H9 (cell line): ENCODE results near the gene CLEC1A. TPM values are rescaled to one million over a fixed set of nuclear protein-coding genes. Genes with fewer than 3 reads are reported as not detected.
"Not testable (repeated sequence)": the region's sequence is repeated elsewhere in the genome, so short reads cannot be mapped to it uniquely, and the experiment has no call there.

Experiments
- DNase-seq: peaks from one replicate; pipeline ENCODE4 v3.0.0-alpha.2; 2017
- H2AFZ ChIP-seq: one replicate; pipeline ENCODE4 v1.6.1; 2013; ENCODE audit warnings: mild to moderate bottlenecking, low read length, control low read depth, moderate library complexity
- H2AK5ac ChIP-seq: 2 replicates; pipeline ENCODE4 v1.6.1; 2013; ENCODE audit warnings: low read length, control low read depth, mixed read lengths; ENCODE audit not compliant: insufficient read length
- H2BK120ac ChIP-seq: one replicate; pipeline ENCODE4 v1.6.1; 2013; ENCODE audit warnings: low read depth, mild to moderate bottlenecking, low read length, control low read depth, inconsistent platforms; ENCODE audit not compliant: poor library complexity, severe bottlenecking
- H2BK12ac ChIP-seq: 2 replicates; pipeline ENCODE4 v1.6.1; 2013; ENCODE audit warnings: low read length, control low read depth, mixed read lengths, low read depth; ENCODE audit not compliant: insufficient read length
- H2BK15ac ChIP-seq: 2 replicates; pipeline ENCODE4 v1.6.1; 2013; ENCODE audit warnings: low read depth, low read length, control low read depth
- H2BK20ac ChIP-seq: one replicate; pipeline ENCODE4 v1.6.1; 2013; ENCODE audit warnings: low read depth, mild to moderate bottlenecking, low read length, control low read depth, inconsistent platforms; ENCODE audit not compliant: poor library complexity, severe bottlenecking
- H2BK5ac ChIP-seq: 2 replicates; pipeline ENCODE4 v1.6.1; 2013; ENCODE audit warnings: low read length, control low read depth, mixed read lengths; ENCODE audit not compliant: insufficient read length
- H3K14ac ChIP-seq: 2 replicates; pipeline ENCODE4 v1.6.1; 2013; ENCODE audit warnings: low read length, control low read depth; ENCODE audit not compliant: insufficient read depth
- H3K18ac ChIP-seq: 2 replicates; pipeline ENCODE4 v1.6.1; 2013; ENCODE audit warnings: low read depth, mild to moderate bottlenecking, mixed read lengths, low read length, control low read depth; ENCODE audit not compliant: insufficient read length
- H3K23ac ChIP-seq: 2 replicates; pipeline ENCODE4 v1.6.1; 2013; ENCODE audit warnings: low read length, control low read depth, mixed read lengths, low read depth; ENCODE audit not compliant: insufficient read length
- H3K23me2 ChIP-seq: 2 replicates; pipeline ENCODE4 v1.6.1; 2013; ENCODE audit warnings: low read depth, mild to moderate bottlenecking, mixed read lengths, low read length, control low read depth; ENCODE audit not compliant: insufficient read length, poor library complexity, severe bottlenecking
- H3K27ac ChIP-seq: 2 replicates; pipeline ENCODE4 v1.5.1; 2013; ENCODE audit warnings: low read length, control low read depth, mixed read lengths, low read depth; ENCODE audit not compliant: insufficient read length
- H3K27me3 ChIP-seq: 2 replicates; pipeline ENCODE4 v1.6.1; 2013; ENCODE audit warnings: low read length, control low read depth, inconsistent platforms; ENCODE audit not compliant: insufficient read depth
- H3K4ac ChIP-seq: 2 replicates; pipeline ENCODE4 v1.6.1; 2013; ENCODE audit warnings: low read depth, mild to moderate bottlenecking, control low read depth, inconsistent platforms, low read length, moderate library complexity
- H3K4me1 ChIP-seq: 2 replicates; pipeline ENCODE4 v1.6.1; 2013; ENCODE audit warnings: low read length, control low read depth, inconsistent platforms; ENCODE audit not compliant: insufficient read depth
- H3K4me2 ChIP-seq: 2 replicates; pipeline ENCODE4 v1.6.1; 2013; ENCODE audit warnings: low read length, control low read depth, mixed read lengths; ENCODE audit not compliant: insufficient read length, insufficient read depth
- H3K56ac ChIP-seq: 2 replicates; pipeline ENCODE4 v1.6.1; 2013; ENCODE audit warnings: low read depth, mild to moderate bottlenecking, mixed read lengths, low read length, control low read depth; ENCODE audit not compliant: insufficient read length
- H3K79me1 ChIP-seq: 2 replicates; pipeline ENCODE4 v1.6.1; 2013; ENCODE audit warnings: low read depth, mild to moderate bottlenecking, moderate library complexity, low read length, control low read depth, inconsistent platforms; ENCODE audit not compliant: insufficient read depth, poor library complexity, severe bottlenecking
- H3K79me2 ChIP-seq: 2 replicates; pipeline ENCODE4 v1.6.1; 2013; ENCODE audit warnings: low read length, control low read depth, inconsistent platforms; ENCODE audit not compliant: insufficient read depth
- H3K9ac ChIP-seq: 2 replicates; pipeline ENCODE4 v1.6.1; 2013; ENCODE audit warnings: low read length, control low read depth, mixed read lengths; ENCODE audit not compliant: insufficient read length; ENCODE audit errors: extremely low read depth
- H3K9me3 ChIP-seq: one replicate; pipeline ENCODE4 v1.6.1; 2013; ENCODE audit warnings: low read depth, low read length, inconsistent platforms; ENCODE audit not compliant: control insufficient read depth
- H3T11ph ChIP-seq: one replicate; pipeline ENCODE4 v1.6.1; 2013; ENCODE audit warnings: mild to moderate bottlenecking, low read length, control low read depth, inconsistent platforms
- H4K20me1 ChIP-seq: one replicate; pipeline ENCODE4 v1.6.1; 2013; ENCODE audit not compliant: control insufficient read depth, insufficient read length, insufficient read depth
- H4K5ac ChIP-seq: 2 replicates; pipeline ENCODE4 v1.6.1; 2013; ENCODE audit warnings: low read depth, mild to moderate bottlenecking, mixed read lengths, low read length, control low read depth; ENCODE audit not compliant: insufficient read length
- H4K8ac ChIP-seq: replicated peaks from 2 replicates; pipeline ENCODE4 v1.6.1; 2013; ENCODE audit warnings: low read length, control low read depth, mixed read lengths, low read depth; ENCODE audit not compliant: insufficient read length
- H4K91ac ChIP-seq: 2 replicates; pipeline ENCODE4 v1.6.1; 2013; ENCODE audit warnings: low read depth, mild to moderate bottlenecking, moderate library complexity, mixed read lengths, low read length, control low read depth; ENCODE audit not compliant: insufficient read length
- H3K27ac Mint-ChIP-seq, 3 experiments: 2 replicates in 2 of 3; 3 replicates in 1 of 3; pipeline ENCODE4 v1.8.0; 2020 to 2021; ENCODE audit warnings: mixed read lengths in 3 of 3, mild to moderate bottlenecking in 1 of 3, moderate library complexity in 1 of 3
- H3K27me3 Mint-ChIP-seq: 2 replicates; pipeline ENCODE4 v1.8.0; 2021; ENCODE audit warnings: low read depth, mild to moderate bottlenecking, moderate library complexity, mixed read lengths
- H3K36me3 Mint-ChIP-seq, 3 experiments: 2 replicates in 2 of 3; 3 replicates in 1 of 3; pipeline ENCODE4 v1.8.0; 2020 to 2021; ENCODE audit warnings: low read depth in 3 of 3, mixed read lengths in 3 of 3; ENCODE audit not compliant: insufficient read depth in 1 of 3
- H3K4me1 Mint-ChIP-seq, 2 experiments: 2 replicates each; pipeline ENCODE4 v1.8.0; 2020; ENCODE audit warnings: mixed read lengths in 2 of 2
- H3K4me3 Mint-ChIP-seq, 2 experiments: 2 replicates in 1 of 2; 3 replicates in 1 of 2; pipeline ENCODE4 v1.8.0; 2020 to 2021; ENCODE audit warnings: mild to moderate bottlenecking in 2 of 2, mixed read lengths in 2 of 2, moderate library complexity in 1 of 2
- H3K9me3 Mint-ChIP-seq, 2 experiments: 2 replicates in 1 of 2; 3 replicates in 1 of 2; pipeline ENCODE4 v1.8.0; 2020; ENCODE audit warnings: mild to moderate bottlenecking in 2 of 2, mixed read lengths in 2 of 2, moderate library complexity in 1 of 2
- CTCF ChIP-seq: fragments of 200-600 bp; sonication (generic); conservative IDR thresholded peaks from 3 replicates; pipeline ENCODE4 v1.8.0; 2021; ENCODE audit warnings: antibody characterized with exemption, mild to moderate bottlenecking
- WGBS: extraction: QIAGEN DNeasy Blood & Tissue Kit; methylation state at CpG from one replicate; pipeline ENCODE4 v1.1.7; 2013; ENCODE audit warnings: missing lambda C conversion rate, low lambda C conversion rate, mixed read lengths; ENCODE audit not compliant: insufficient read length; ENCODE audit errors: extremely low coverage; 5-methylcytosine and 5-hydroxymethylcytosine counted together
- total RNA-seq: library from RNA; stranded (reverse); gene quantifications from 2 replicates; pipeline ENCODE4 v1.2.1, GENCODE V29; 2021

CLEC1A gene
- total RNA-seq, 1 experiment from 2014 or later: not detected

- no peak overlapping the region for H2AFZ ChIP-seq
- no CpG with 5 or more reads among the region's 3 CpGs for WGBS
- no peak overlapping the region for H3K14ac ChIP-seq
- no peak overlapping the region for H4K91ac ChIP-seq
- no peak overlapping the region for H3K4me3 Mint-ChIP-seq
- no peaks in the 10 kb centered on the region for H3K27me3 Mint-ChIP-seq
- no peak overlapping the region for H3K18ac ChIP-seq
- no peak overlapping the region for H3K27ac Mint-ChIP-seq
- no peak overlapping the region for H2AK5ac ChIP-seq
- H2BK20ac ChIP-seq: no peak overlapping the region
- H3K36me3 Mint-ChIP-seq: peaks cover 0 to 7% (median 2%) of the 10 kb centered on the region in 3 experiments; a peak in 4 of 7 replicates
- no peak overlapping the region for H3T11ph ChIP-seq
- no peaks in the 10 kb centered on the region for H3K27me3 ChIP-seq
- no peak overlapping the region for H4K5ac ChIP-seq
- no peaks in the 10 kb centered on the region for H4K20me1 ChIP-seq
- DNase-seq: no peak
- no peaks in the 10 kb centered on the region for H3K79me1 ChIP-seq
- no peak overlapping the region for H3K56ac ChIP-seq
- H4K8ac ChIP-seq: no peak overlapping the region
- no peaks in the 10 kb centered on the region for H3K9me3 ChIP-seq
- peaks cover 0 to 14% of the 10 kb centered on the region in 2 experiments; a peak in 3 of 5 replicates for H3K9me3 Mint-ChIP-seq
- H3K4me2 ChIP-seq: no peak overlapping the region
- H3K4ac ChIP-seq: no peak overlapping the region
- no peak overlapping the region for H2BK120ac ChIP-seq
- H2BK15ac ChIP-seq: no peak overlapping the region
- peaks cover 5% of the 10 kb centered on the region for H3K4me1 ChIP-seq
- no peak for TF ChIP-seq CTCF
- H2BK5ac ChIP-seq: no peak overlapping the region
- no peak overlapping the region for H3K9ac ChIP-seq
- H3K27ac ChIP-seq: no peak overlapping the region
- H2BK12ac ChIP-seq: no peak overlapping the region
- H3K4me1 Mint-ChIP-seq: peaks cover 3 to 14% of the 10 kb centered on the region in 2 experiments; a peak in 2 of 4 replicates
- no peaks in the 10 kb centered on the region for H3K79me2 ChIP-seq
- H3K23ac ChIP-seq: no peak overlapping the region
- H3K23me2 ChIP-seq: no peaks in the 10 kb centered on the region
These were observed 71.5 kb downstream of the CLEC1A start for GRCh38 chr12:10027311-10027710.

DNA sequence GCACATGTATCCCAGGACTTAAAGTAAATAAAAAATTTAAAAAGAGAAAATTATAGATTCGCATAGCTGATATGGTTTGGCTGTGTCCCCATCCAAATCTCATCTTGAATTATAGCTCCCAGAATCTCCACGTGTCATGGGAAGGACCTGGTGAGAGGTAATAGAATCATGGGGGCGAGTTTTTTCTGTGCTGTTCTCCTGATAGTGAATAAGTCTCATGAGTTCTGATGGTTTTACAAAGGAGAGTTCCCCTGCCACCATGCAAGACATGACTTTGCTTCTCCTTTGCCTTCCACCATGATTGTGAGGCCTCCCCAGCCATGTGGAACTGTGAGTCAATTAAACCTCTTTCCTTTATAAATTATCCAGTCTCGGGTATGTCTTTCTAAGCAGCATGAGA, 72.1 kb downstream of the CLEC1A start:
- H4K5ac ChIP-seq, H3K14ac ChIP-seq, H3K4me2 ChIP-seq, H3K4me1 ChIP-seq, H3K79me1 ChIP-seq, H2BK5ac ChIP-seq, H3K27me3 ChIP-seq, H4K8ac ChIP-seq, H3K23me2 ChIP-seq, DNase-seq, H2BK15ac ChIP-seq, H3K27ac ChIP-seq, H3K27ac Mint-ChIP-seq, H2AFZ ChIP-seq, H2BK12ac ChIP-seq, H3K4ac ChIP-seq, H4K20me1 ChIP-seq, H3K4me1 Mint-ChIP-seq, H3K9me3 ChIP-seq, H2AK5ac ChIP-seq, H3K36me3 Mint-ChIP-seq, H3K18ac ChIP-seq, H2BK20ac ChIP-seq, H3K9ac ChIP-seq, H2BK120ac ChIP-seq, H3K23ac ChIP-seq, H3T11ph ChIP-seq, H3K56ac ChIP-seq, H3K4me3 Mint-ChIP-seq, H3K27me3 Mint-ChIP-seq, H3K79me2 ChIP-seq, H4K91ac ChIP-seq: not testable (repeated sequence)
- no CpG with 5 or more reads among the region's 4 CpGs for WGBS
- peaks cover 0 to 14% of the 10 kb centered on the region in 2 experiments; a peak in 3 of 5 replicates for H3K9me3 Mint-ChIP-seq
